ENCODE measurements around the gene PRDX5. TPM values are rescaled to one million over a fixed set of nuclear protein-coding genes. Genes with fewer than 3 reads are reported as not detected.
A peak's percentile ranks its signal among the peaks of the same experiment; 100 is the strongest.
"Not testable (repeated sequence)": the region's sequence is repeated elsewhere in the genome, so short reads cannot be mapped to it uniquely, and the experiment has no call there.

PRDX5 gene
- total RNA-seq, 1 experiment from 2014 or later = 303 TPM

DNA sequence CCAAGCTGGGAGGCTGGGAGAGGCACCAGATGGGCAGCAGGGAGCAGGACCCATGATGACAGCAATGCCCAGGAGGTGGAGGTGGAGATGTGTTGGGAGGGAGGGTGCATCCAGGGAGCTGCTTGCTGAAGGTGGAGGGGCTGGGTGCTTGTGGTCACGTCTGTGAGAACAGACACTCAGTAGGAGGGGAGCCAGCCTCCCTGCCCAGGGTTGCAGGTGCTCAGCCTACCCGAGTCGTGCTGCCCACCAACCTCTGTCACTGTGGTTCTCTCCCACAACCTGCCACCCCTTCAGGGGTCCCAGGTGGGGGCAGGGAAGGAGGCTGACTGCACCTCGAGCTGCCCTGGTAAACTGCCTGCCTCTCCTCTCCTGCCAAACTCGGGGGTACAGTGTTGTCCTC lies 5.5 kb downstream of the PRDX5 start:
- Histone ChIP-seq H3K36me3 (replicated peaks; ENCODE audit: control insufficient read depth, insufficient read depth, low read length) (peaks cover 14% of the 10 kb centered on the region), H3K27me3 (ENCODE audit: control insufficient read depth, insufficient read depth, low read length) (no peaks in the 10 kb centered on the region), H3K4me3 (ENCODE audit: insufficient read depth, low read depth, low read length) (no peak overlapping the region)
- no peak for DNase-seq

DNA sequence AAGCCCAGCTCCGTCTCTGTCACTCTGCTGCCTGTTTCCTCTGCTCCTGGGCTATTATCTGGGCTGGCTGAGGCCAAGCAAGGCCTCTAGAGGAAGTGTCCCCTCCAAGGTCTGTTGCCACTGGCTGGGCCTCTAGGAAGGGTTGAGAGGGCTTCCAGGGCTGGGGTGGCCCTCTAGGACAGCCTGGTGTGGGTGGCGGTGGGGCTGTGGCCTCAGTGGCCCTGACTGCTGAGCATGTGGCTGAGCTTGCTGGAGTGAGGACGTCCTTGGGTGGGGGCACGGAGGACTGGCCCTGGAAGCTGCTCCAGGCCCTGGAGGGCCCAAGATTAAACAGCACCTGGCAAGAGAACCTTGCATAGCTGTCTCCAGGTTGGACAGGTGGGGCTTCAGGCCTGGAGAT lies 6.1 kb downstream of the PRDX5 start:
- H3K36me3 ChIP-seq (replicated peaks; ENCODE audit: control insufficient read depth, insufficient read depth, low read length) = peaks cover 14% of the 10 kb centered on the region
- not testable (repeated sequence) for DNase-seq; H3K27me3 ChIP-seq (ENCODE audit: control insufficient read depth, insufficient read depth, low read length); H3K4me3 ChIP-seq (ENCODE audit: insufficient read depth, low read depth, low read length)

DNA sequence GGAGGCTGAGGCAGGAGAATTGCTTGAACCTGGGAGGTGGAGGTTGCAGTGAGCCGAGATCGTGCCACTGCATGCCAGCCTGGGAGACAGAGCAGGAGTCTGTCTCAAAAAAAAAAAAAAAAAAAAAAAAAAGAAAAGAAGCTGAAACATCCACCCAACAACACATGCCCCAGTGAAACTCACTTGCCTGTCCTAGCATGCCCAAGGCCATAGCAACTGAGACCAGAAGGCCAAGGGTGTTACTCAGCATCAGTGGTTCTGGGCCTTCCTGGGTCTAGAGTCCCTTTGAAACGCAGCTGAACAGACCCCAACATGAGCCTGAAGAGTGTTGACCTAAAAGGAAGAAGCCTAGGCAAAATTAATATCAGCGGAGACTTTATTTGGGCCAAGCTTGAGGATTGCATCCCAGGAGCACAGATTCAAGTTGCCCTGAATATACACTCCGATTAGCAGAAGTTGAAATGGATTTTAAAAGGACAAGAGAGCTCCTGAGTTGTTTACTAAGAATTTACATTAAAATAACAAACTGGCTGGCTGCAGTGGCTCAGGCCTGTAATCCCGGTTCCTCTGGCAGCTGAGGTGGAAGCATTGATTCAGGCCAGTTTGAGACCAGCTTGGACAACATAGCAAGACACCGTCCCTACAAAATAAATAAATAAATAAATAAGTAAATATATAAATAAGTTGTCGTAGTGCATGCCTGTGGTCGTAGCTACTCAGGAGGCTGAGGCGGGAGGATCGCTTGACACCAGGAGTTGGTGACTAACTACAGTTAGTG lies 7.0 kb downstream of the PRDX5 start:
- Histone ChIP-seq H3K27me3 (ENCODE audit: control insufficient read depth, insufficient read depth, low read length) (no peaks in the 10 kb centered on the region), H3K4me3 (ENCODE audit: insufficient read depth, low read depth, low read length) (no peak overlapping the region), H3K36me3 (replicated peaks; ENCODE audit: control insufficient read depth, insufficient read depth, low read length) (peaks cover 14% of the 10 kb centered on the region)
- DNase-seq = no peak

DNA sequence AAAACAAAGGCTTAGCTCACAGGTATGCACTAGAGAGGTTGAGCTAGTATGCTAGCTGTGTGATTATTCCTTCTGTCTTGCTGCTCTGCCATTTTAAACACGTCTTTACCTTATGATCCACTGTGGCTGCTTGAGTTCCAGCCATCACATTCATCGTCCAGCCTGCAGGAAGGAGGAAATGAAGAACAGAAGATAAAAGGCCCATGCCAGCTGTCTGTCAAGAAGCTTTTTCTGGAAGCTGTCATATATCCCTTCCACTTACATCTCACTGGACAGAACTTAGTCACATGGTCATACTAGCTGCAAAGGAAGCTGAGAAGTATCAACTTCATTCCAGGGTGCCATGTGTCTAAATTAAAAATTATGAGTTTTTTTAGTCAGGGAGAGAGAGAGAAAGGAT lies 9.5 kb downstream of the PRDX5 start:
- Histone ChIP-seq H3K36me3 (replicated peaks; ENCODE audit: control insufficient read depth, insufficient read depth, low read length) (no peaks in the 10 kb centered on the region; the same call in none of the 2 replicates), H3K27me3 (ENCODE audit: control insufficient read depth, insufficient read depth, low read length) (no peaks in the 10 kb centered on the region), H3K4me3 (ENCODE audit: insufficient read depth, low read depth, low read length) (no peak overlapping the region)
- no peak for DNase-seq

DNA sequence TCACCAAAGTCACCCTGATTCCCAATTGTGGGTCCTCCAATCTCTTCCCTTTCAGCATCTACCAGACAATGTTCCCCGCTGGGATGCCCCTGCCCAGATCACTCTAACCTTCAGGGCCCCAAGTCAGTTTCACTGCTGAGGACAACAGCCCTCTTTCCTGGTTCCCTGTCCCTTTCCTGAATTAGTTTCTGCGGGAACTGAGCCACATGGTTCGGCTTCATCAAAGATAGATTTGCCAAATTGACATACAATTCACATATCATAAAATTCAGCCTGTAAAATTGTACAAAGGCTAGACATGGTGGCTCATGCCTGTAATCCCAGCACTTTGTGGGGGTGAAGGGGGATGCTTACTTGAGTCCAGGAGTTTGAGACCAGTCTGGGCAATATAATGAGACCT lies 10.1 kb downstream of the PRDX5 start:
- Histone ChIP-seq H3K27me3 (ENCODE audit: control insufficient read depth, insufficient read depth, low read length) (no peaks in the 10 kb centered on the region), H3K36me3 (replicated peaks; ENCODE audit: control insufficient read depth, insufficient read depth, low read length) (no peaks in the 10 kb centered on the region; the same call in 1 of the 2 replicates), H3K4me3 (ENCODE audit: insufficient read depth, low read depth, low read length) (no peak overlapping the region)
- no peak for DNase-seq

DNA sequence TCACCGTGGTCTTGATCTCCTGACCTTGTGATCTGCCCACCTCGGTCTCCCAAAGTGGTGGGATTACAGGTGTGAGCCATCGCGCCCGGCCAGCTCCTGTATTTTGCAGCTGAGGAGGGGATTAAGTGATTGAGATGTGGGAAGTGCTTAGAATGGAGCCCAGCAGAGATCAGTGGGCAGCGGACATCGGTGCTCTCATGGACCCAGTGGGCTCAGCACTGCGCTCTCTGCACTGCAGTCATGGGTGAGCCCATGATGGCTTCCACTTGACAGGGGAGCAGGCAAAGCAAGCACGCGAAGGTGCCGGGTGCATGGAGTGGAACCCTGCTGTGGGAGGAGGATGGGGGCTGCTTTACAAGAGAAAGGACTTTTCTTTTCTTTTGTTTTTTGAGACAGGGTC lies 13.0 kb downstream of the PRDX5 start:
- no peaks in the 10 kb centered on the region for H3K36me3 ChIP-seq (replicated peaks; ENCODE audit: control insufficient read depth, insufficient read depth, low read length)
- no peaks in the 10 kb centered on the region for H3K27me3 ChIP-seq (ENCODE audit: control insufficient read depth, insufficient read depth, low read length)
- H3K4me3 ChIP-seq (ENCODE audit: insufficient read depth, low read depth, low read length) = no peak overlapping the region
- no peak for DNase-seq

DNA sequence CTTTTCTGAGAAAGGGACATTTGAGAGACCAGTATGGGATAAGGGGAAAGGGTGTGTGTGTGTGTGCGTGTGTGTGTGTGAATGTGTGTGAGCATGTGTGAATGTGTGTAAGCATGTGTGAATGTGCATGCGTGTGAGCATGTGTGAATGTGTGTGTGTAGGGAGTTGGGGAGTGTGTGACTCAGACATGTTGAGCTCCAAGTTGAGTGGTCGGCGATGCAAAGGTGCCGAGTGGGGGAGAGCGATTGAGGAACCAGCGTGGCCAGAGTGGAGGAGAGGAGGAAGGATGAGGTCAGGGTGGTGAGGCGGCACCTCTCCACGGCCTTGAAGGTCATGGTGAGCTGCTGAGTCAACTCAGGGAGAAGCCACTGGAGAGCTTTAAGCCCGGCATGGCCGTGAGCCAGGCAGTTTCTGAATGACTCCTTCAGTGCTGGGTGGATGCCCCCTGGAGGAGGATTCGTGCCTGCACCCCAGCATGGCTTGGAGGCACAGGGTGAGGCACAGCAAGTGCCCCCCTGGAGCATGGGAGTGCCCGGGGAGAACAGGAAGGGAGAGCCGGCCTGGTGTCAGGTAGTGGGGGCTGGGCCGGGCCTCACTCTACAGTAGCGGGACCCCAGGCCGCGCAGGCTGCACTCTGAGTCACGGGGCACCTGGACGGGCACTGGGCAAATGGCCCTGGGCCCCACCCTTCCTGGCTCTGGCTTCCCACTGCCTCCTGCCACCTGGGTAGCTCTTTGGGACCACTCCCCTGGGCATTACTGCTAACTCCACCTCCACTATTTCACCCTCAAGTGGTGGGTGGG lies 13.8 kb downstream of the PRDX5 start:
- DNase-seq = peak; percentile 85
- Histone ChIP-seq H3K27me3 (ENCODE audit: control insufficient read depth, insufficient read depth, low read length) (no peaks in the 10 kb centered on the region), H3K4me3 (ENCODE audit: insufficient read depth, low read depth, low read length) (no peak overlapping the region), H3K36me3 (replicated peaks; ENCODE audit: control insufficient read depth, insufficient read depth, low read length) (no peaks in the 10 kb centered on the region)

DNA sequence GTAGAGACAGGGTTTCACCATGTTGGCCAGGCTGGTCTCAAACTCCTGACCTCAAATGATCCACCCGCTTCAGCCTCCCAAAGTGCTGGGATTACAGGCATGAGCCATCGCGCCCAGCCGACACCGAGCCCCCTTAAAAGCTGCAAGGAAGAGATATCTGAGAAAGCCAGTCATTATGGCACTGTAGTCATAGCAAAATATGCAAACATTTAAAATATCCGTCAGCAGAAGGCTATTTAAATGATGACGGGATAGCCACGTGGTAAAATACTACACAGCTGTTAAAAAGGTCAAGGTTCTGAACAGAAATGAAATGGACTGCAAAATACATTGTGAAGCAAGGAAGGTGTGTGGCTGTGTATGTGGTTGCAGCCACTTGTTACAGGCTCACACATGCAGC lies 15.6 kb downstream of the PRDX5 start:
- H3K4me3 ChIP-seq (ENCODE audit: insufficient read depth, low read depth, low read length) = no peak overlapping the region
- no peaks in the 10 kb centered on the region for H3K27me3 ChIP-seq (ENCODE audit: control insufficient read depth, insufficient read depth, low read length)
- no peak for DNase-seq
- no peaks in the 10 kb centered on the region for H3K36me3 ChIP-seq (replicated peaks; ENCODE audit: control insufficient read depth, insufficient read depth, low read length)

DNA sequence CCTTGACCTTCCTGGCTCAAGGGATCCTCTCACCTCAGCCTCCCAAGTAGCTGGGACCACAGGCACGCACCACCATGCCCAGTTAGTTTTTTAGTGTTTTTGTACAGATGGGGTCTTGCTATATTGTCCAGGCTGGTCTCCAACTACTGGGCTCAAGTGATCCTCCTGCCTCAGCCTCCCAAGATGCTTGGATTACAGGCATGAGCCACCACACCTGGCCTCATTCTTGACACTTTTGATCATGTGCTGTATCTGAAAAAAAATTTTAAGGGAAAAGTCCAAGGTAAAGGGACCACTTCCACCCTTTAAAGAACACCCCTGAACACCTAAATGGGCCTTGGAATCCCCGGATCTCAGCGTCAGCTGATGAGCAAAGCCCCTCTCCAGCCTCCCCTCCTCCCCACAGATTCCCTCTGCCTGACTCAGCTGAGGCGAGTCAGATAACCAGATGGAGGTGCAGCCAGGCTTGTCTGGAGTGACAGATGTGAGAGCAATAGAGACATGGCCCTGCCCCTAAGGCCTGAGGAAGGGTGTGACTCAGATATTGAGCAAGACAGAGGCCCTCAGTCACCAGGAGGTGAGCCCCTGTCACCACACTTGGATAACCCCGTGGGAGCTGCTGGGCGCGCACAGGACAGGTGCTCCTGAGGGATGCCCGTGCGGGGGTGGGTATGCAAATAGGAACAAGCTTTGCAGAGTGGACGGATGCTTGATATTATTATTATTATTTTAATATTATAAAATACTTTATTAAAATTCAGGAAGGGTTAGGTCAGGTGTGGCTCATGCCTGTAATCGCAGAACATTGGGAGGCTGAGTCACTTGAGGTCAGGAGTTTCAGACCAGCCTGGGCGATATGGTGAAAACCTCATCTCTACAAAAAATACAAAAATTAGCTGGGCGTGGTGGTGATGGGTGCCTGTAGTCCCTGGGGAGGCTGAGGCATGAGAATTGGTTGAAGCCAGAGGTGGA lies 17.1 kb downstream of the PRDX5 start:
- H3K27me3 ChIP-seq (ENCODE audit: control insufficient read depth, insufficient read depth, low read length) = no peaks in the 10 kb centered on the region; the same call in 1 of the 2 replicates
- H3K36me3 ChIP-seq (replicated peaks; ENCODE audit: control insufficient read depth, insufficient read depth, low read length) = no peaks in the 10 kb centered on the region
- DNase-seq = peak; percentile 68
- H3K4me3 ChIP-seq (ENCODE audit: insufficient read depth, low read depth, low read length) = no peak overlapping the region

DNA sequence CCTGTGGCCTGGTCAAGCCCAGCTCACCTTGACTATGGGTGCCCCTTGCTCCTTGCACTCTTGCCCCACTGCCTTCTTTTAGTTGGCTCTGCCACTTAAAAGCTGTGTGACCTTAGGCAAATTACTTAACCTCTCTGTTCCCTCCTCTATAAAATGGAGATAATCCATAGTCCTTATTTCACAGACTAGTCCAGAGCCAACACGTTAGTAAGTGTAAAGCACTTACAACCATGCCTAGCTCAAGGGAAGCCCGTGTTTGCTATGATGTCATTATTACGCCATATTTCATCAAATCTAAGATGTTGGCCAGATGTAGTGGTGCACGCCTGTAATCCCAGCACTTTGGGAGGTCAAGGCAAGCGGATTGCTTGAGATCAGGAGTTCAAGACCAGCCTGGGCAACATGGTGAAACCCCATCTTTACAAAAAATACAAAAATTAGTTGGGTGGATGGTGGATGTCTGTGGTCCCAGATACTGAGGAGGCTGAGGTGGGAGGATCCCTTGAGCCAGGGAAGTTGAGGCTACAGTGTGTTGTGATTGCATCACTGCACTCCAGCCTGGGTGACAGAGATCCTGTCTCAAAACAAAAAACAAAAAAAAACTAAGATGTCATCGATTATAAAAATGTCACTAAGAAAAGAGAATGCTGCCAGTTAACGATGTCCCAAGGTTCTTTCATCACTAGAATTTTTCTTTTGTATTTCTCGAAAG lies 19.8 kb downstream of the PRDX5 start:
- Histone ChIP-seq H3K36me3 (replicated peaks; ENCODE audit: control insufficient read depth, insufficient read depth, low read length) (no peaks in the 10 kb centered on the region), H3K4me3 (ENCODE audit: insufficient read depth, low read depth, low read length) (no peak overlapping the region), H3K27me3 (ENCODE audit: control insufficient read depth, insufficient read depth, low read length) (no peaks in the 10 kb centered on the region; the same call in 1 of the 2 replicates)
- DNase-seq = no peak

DNA sequence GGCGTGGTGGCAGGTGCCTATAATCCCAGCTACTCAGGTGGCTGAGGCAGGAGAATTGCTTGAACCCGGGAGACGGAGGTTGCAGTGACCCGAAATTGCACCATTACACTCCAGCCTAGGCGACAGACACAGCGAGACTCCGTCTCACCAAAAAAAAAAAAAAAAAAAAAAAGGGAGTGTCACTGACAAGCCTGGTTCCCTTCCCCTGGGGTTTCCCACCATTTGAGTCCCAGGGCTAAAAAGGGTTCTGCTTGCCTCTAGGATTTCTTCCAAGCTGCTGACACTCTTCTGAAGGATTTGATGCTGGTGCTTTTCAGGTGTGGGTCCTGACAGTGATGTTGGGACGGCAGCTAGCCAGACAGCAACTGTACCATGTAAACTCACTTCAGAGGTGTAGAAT lies 20.8 kb downstream of the PRDX5 start:
- H3K36me3 ChIP-seq (replicated peaks; ENCODE audit: control insufficient read depth, insufficient read depth, low read length) = no peaks in the 10 kb centered on the region
- no peak for DNase-seq
- H3K27me3 ChIP-seq (ENCODE audit: control insufficient read depth, insufficient read depth, low read length) = no peaks in the 10 kb centered on the region; the same call in 1 of the 2 replicates
- H3K4me3 ChIP-seq (ENCODE audit: insufficient read depth, low read depth, low read length) = no peak overlapping the region

DNA sequence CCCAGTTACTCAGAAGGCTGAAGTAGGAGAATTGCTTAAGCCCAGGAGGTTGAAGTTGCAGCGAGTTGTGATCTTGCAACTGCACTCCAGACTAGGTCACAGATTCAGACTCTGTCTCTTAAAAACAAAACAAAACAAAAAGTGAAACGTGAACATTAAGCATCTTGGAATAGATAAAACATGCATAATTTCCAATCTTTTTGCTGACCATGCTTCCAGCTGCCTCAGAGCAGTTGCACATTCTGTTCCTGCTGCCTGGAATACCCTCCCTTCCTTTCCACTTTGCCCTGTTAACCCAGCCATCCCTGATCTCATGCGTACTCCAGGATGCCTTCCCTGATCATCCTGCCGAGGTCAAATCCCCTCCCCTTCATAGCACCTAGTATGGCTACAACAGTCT lies 21.4 kb downstream of the PRDX5 start:
- Histone ChIP-seq H3K36me3 (replicated peaks; ENCODE audit: control insufficient read depth, insufficient read depth, low read length) (no peaks in the 10 kb centered on the region), H3K27me3 (ENCODE audit: control insufficient read depth, insufficient read depth, low read length) (no peaks in the 10 kb centered on the region; the same call in 1 of the 2 replicates), H3K4me3 (ENCODE audit: insufficient read depth, low read depth, low read length) (no peak overlapping the region)
- peak; percentile 34 for DNase-seq

DNA sequence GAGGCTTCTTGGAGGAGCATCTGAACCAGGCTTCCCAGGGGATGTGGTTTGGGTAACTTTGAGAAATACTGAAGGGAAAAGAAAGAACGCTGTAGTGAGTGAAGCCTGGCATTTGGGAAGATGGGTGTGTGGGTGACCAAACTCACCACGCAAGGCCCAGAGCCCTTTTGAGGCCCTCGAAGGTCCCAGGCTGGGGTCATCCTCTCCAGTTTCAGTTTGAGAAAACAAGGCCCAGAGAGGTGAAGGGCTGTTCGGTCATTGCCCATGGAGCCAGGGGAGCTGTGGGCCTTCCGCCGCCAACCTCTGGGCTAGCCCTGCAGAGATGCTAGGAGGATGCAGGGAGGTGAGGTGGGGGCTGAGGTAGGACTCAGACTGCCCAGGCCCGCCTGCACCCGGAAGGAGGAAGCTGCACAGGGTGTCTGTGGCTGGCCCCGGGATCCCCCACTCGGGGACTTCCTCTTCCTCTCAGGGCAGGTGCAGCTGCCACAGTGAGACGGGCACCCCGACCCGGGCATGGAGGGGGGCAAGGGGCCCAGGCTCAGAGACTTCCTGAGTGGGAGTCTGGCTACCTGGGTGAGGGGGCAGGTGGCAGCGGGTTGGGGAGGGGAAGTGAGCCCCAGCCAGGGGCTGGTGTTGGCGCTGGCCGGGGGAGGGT lies 22.0 kb downstream of the PRDX5 start, which contains the start of gene CCDC88B:
CCDC88B (plus strand) TSS at position 451 of the 655 bp plus-strand sequence; CDS start at position 514, 63 bp downstream.
- Histone ChIP-seq H3K36me3 (replicated peaks; ENCODE audit: control insufficient read depth, insufficient read depth, low read length) (no peaks in the 10 kb centered on the region), H3K4me3 (ENCODE audit: insufficient read depth, low read depth, low read length) (peak within 1 kb of the TSS; percentile 60), H3K27me3 (ENCODE audit: control insufficient read depth, insufficient read depth, low read length) (no peaks in the 10 kb centered on the region; the same call in 1 of the 2 replicates)
- no peak for DNase-seq
